K562 (cell line): Measurements from ENCODE around the gene TSPAN11. TPM values are rescaled to one million over a fixed set of nuclear protein-coding genes. Genes with fewer than 3 reads are reported as not detected.
A peak's percentile ranks its signal among the peaks of the same experiment; 100 is the strongest.

Source experiments
- ATAC-seq: fragments of 200-7000 bp; cut with Tn5 transposase; 3 replicates; pipeline ENCODE4 v1.9.1; 2020; ENCODE audit warnings: moderate library complexity
- BruUV-seq: library from RNA; stranded (reverse); fragments of 400-500 nt; replicated peaks from 2 replicates; lab custom pipeline; 2021; lab: Mats Ljungman, UMichigan
- CTCF ChIA-PET: fragments of 300-600 bp; formaldehyde crosslinking; extraction: SDS; loops from one replicate; lab custom pipeline; 2021; ENCODE audit warnings: low intra/inter-chr PET ratio; lab: Yijun Ruan, JAX
- POLR2A ChIA-PET: fragments of 300-600, 350-650 bp; sonication (Branson Sonifier 250); formaldehyde crosslinking; extraction: SDS; loops from one replicate; lab custom pipeline; 2021; ENCODE audit warnings: antibody characterized with exemption, inconsistent platforms; lab: Yijun Ruan, JAX
- DNase-seq, 4 experiments: peaks; one replicate each; pipeline versions ENCODE4 v3.0.0 to v3.0.0-alpha.2; 2011 to 2018; ENCODE audit warnings: low spot score in 3 of 4, mixed read lengths in 3 of 4; ENCODE audit errors: extremely low read depth in 1 of 4
- FAIRE-seq: peaks from 2 replicates; lab custom pipeline; 2011; peaks lifted over from hg19 to GRCh38; lab: Jason Lieb, UNC
- H2AFZ ChIP-seq: 2 replicates; pipeline ENCODE4 v1.6.0; 2011; ENCODE audit warnings: low read depth, low read length, control low read depth, inconsistent platforms
- H3K27ac ChIP-seq: fragments of 200-600 bp; 3 replicates; pipeline ENCODE4 v1.8.0; 2011; ENCODE audit warnings: low read depth, mild to moderate bottlenecking, control low read depth, inconsistent platforms, low read length, moderate library complexity, mixed read lengths; ENCODE audit errors: extremely low read depth
- H3K27me3 ChIP-seq, 2 experiments: fragments of 300-600 bp in 1 of 2; 2 replicates in 1 of 2; 3 replicates in 1 of 2; pipeline versions ENCODE4 v1.6.0 to v1.8.0; 2011; ENCODE audit warnings: inconsistent platforms in 2 of 2, low read length in 2 of 2, mild to moderate bottlenecking in 1 of 2, mixed read lengths in 1 of 2, moderate library complexity in 1 of 2; ENCODE audit not compliant: control insufficient read depth in 2 of 2, insufficient read depth in 2 of 2
- H3K36me3 ChIP-seq: fragments of 300-600 bp; 3 replicates; pipeline ENCODE4 v1.8.0; 2011; ENCODE audit warnings: mild to moderate bottlenecking, low read length, inconsistent platforms; ENCODE audit not compliant: control insufficient read depth, insufficient read depth
- H3K4me1 ChIP-seq, 2 experiments: fragments of 200-600 bp in 1 of 2; replicated peaks in 1 of 2; 2 replicates in 1 of 2; 3 replicates in 1 of 2; pipeline versions ENCODE4 v1.5.1 to v1.8.0; 2011; ENCODE audit warnings: inconsistent platforms in 2 of 2, low read length in 2 of 2, mild to moderate bottlenecking in 1 of 2, mixed read lengths in 1 of 2, moderate library complexity in 1 of 2; ENCODE audit not compliant: control insufficient read depth in 2 of 2, insufficient read depth in 2 of 2
- H3K4me2 ChIP-seq: 2 replicates; pipeline ENCODE4 v1.6.1; 2011; ENCODE audit warnings: low read length, control low read depth, inconsistent platforms, mixed read lengths; ENCODE audit not compliant: insufficient read depth
- H3K4me3 ChIP-seq: fragments of 200-600 bp; sonication (generic), shearing (Covaris generic); 2 replicates; pipeline ENCODE4 v1.5.1; 2016; ENCODE audit warnings: control low read depth, inconsistent platforms
- H3K79me2 ChIP-seq: fragments of 200-600 bp; 3 replicates; pipeline ENCODE4 v1.8.0; 2011; ENCODE audit warnings: low read length, inconsistent platforms; ENCODE audit not compliant: control insufficient read depth, insufficient read depth
- H3K9ac ChIP-seq, 2 experiments: 2 replicates each; pipeline versions ENCODE4 v1.6.0 to v1.6.1; 2011; ENCODE audit warnings: low read depth in 2 of 2, low read length in 2 of 2, control low read depth in 1 of 2, inconsistent platforms in 1 of 2, mild to moderate bottlenecking in 1 of 2, mixed read lengths in 1 of 2; ENCODE audit not compliant: insufficient read depth in 1 of 2
- H3K9me1 ChIP-seq: one replicate; pipeline ENCODE4 v1.6.0; 2011; ENCODE audit warnings: inconsistent platforms, mild to moderate bottlenecking, low read length, moderate library complexity; ENCODE audit not compliant: control insufficient read depth, insufficient read depth
- H3K9me3 ChIP-seq: replicated peaks from 2 replicates; pipeline ENCODE4 v1.5.1; 2011; ENCODE audit warnings: low read depth, low read length, inconsistent platforms; ENCODE audit not compliant: control insufficient read depth, insufficient read depth
- H4K20me1 ChIP-seq: replicated peaks from 2 replicates; pipeline ENCODE4 v1.6.1; 2011; ENCODE audit warnings: low read length, inconsistent platforms, mixed read lengths; ENCODE audit not compliant: control insufficient read depth, insufficient read depth
- HDAC6 ChIP-seq: IDR thresholded peaks from 2 replicates; pipeline ENCODE4 v1.6.1; 2012; ENCODE audit warnings: low read depth, mild to moderate bottlenecking, control low read depth, inconsistent platforms, low read length, moderate library complexity
- RAD21 ChIP-seq, 2 experiments: fragments of 250-450 bp in 1 of 2; fragments of 450-650 bp in 1 of 2; sonication (Bioruptor Pico) in 1 of 2; formaldehyde crosslinking in 1 of 2; IDR thresholded peaks in 1 of 2; conservative IDR thresholded peaks in 1 of 2; 2 replicates each; pipeline versions ENCODE4 v1.4.0 to v1.8.0; 2020 to 2022; ENCODE audit warnings: mild to moderate bottlenecking in 2 of 2, moderate library complexity in 1 of 2
- REST ChIP-seq, 2 experiments: fragments of 450-650 bp; formaldehyde crosslinking in 1 of 2; IDR thresholded peaks; 2 replicates each; pipeline versions ENCODE4 v1.4.0 to v1.6.1; 2014 to 2020; ENCODE audit warnings: mild to moderate bottlenecking in 2 of 2, borderline replicate concordance in 1 of 2, low read depth in 1 of 2
- WGBS: fragments of 100-300 bp; shearing (Covaris generic); methylation state at CpG from one replicate; pipeline ENCODE4 v1.1.6; 2016; ENCODE audit warnings: low coverage, mixed read lengths; ENCODE audit not compliant: insufficient coverage; ENCODE audit errors: missing lambda C conversion rate; 5-methylcytosine and 5-hydroxymethylcytosine counted together
- in situ Hi-C: fragments of 300-500 bp; cut with MboI; formaldehyde crosslinking; loops from 4 replicates; pipeline ENCODE4 v1.15.0; 2018; ENCODE audit warnings: inconsistent platforms, mixed read lengths
- intact Hi-C: fragments of 100-400 bp; cut with micrococcal nuclease; formaldehyde crosslinking; loops from 2 replicates; pipeline ENCODE4 v1.14.2; 2022
- polyA plus RNA-seq, 8 experiments: library from polyadenylated mRNA; depleted of rRNA in 4 of 8; stranded (reverse) in 5 of 8; unstranded in 3 of 8; fragments of >200 nt; fragmentation: Nextera tagmentation in 2 of 8; fragmentation: Illumina TruSeq in 1 of 8; extraction: Ambion mirVana in 2 of 8; extraction: Trizol in 1 of 8; gene quantifications; 2 replicates each; pipeline versions ENCODE4 v1.2.1 to v1.2.3, GENCODE V29; 2011 to 2014; ENCODE audit warnings: inconsistent platforms in 1 of 8, missing spikeins in 1 of 8
- total RNA-seq, 7 experiments: library from RNA; depleted of rRNA in 6 of 7; stranded (reverse); fragments of >200 nt in 6 of 7; fragmentation: Illumina TruSeq in 2 of 7; extraction: Trizol in 2 of 7; gene quantifications; 2 replicates each; pipeline versions ENCODE4 v1.2.1 to v1.2.3, GENCODE V29; 2011 to 2021; ENCODE audit warnings: low replicate concordance in 1 of 7

Gene TSPAN11
- total and polyA plus RNA-seq, 9 of the 15 experiments (the other 6 are each of a cell fraction or from before 2014, with no cell fraction given), result not detected

GRCh38 chr12:30982413-30982812, 55.9 kb downstream of the TSPAN11 start:
- Histone ChIP-seq H3K27me3 (peaks cover 32 to 84% of the 10 kb centered on the region in 2 experiments; a peak in 4 of 5 replicates), H3K4me1 (no peaks in the 10 kb centered on the region), H3K9ac (no peak overlapping the region), H3K9me3 (no peaks in the 10 kb centered on the region), H3K4me2 (no peak overlapping the region), H3K27ac (no peak overlapping the region), H2AFZ (no peak overlapping the region), H3K79me2 (no peaks in the 10 kb centered on the region), H3K36me3 (no peaks in the 10 kb centered on the region), H3K4me3 (no peak overlapping the region), H4K20me1 (peaks cover 4% of the 10 kb centered on the region; the same call in 1 of the 2 replicates), H3K9me1 (no peaks in the 10 kb centered on the region)
- DNase-seq (no peak), FAIRE-seq (no peak), ATAC-seq (no peak)
- CTCF ChIA-PET, result no interaction called here
- TF ChIP-seq HDAC6, result no peak
- WGBS, result 0% methylated on average over 10 of the region's 12 CpGs
- in situ Hi-C loops, result no loop called here
- intact Hi-C loops, result no loop called here
- BruUV-seq, result no TSS peak
- POLR2A ChIA-PET, result interaction anchor here (0.6 kb wide), 1 partner anchor 39 kb away, joined by 3 read pairs; no protein-coding TSS in a partner anchor

DNA sequence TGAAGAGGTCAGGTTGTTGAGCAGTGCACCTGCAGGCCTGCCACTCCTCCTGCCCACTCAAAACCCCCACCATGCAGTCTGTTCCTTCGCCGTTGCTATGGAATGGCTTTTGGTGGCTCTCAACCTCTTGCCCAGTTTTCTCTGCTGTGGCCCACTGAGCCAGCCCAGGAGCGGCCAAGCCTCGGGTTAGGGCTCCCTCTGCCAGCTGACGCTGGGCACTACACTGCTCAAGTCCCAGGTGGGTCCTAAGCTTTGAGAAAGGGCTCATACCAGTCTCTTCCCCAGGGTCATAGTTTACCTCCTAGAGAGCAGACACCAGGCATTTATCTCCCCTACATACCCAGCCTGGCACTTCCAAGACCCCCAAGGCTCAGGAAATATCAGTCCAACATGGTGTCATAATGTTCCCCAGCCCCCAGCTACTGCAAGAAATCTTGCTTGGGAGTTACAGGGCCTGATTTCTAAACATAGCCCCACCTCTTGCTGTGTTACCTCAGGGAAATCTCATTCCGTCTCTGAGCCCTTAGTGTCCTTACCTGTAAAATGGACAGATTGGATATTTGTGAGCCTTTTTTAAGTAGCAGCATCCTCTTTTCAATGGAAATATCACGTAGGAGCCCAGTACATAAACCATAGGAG, 59.4 kb downstream of the TSPAN11 start:
- ChIA-PET CTCF (interaction anchor here (1.0 kb wide), 1 partner anchor 138 kb away, joined by 4 read pairs; no protein-coding TSS in a partner anchor), POLR2A (interaction anchor here (0.6 kb wide), 1 partner anchor 26 kb away, joined by 3 read pairs; no protein-coding TSS in a partner anchor)
- no peaks in the 10 kb centered on the region for H3K36me3 ChIP-seq
- WGBS, result 0% methylated on average over 7 of the region's 7 CpGs
- in situ Hi-C loops, result no loop called here
- H2AFZ ChIP-seq, result no peak overlapping the region
- ATAC-seq (peak; percentile 74), DNase-seq (peak; percentile 30 to 46 (median 38)), FAIRE-seq (no peak)
- no peaks in the 10 kb centered on the region for H3K79me2 ChIP-seq
- peaks cover 11 to 81% of the 10 kb centered on the region in 2 experiments; a peak in 4 of 5 replicates for H3K27me3 ChIP-seq
- no peaks in the 10 kb centered on the region for H3K9me3 ChIP-seq
- H3K4me1 ChIP-seq, result no peaks in the 10 kb centered on the region
- no peaks in the 10 kb centered on the region for H3K9me1 ChIP-seq
- H3K4me2 ChIP-seq, result no peak overlapping the region
- no peak overlapping the region for H3K4me3 ChIP-seq
- intact Hi-C loops, result loop anchor here (5.0 kb wide), 1 partner anchor 134 kb away; no protein-coding TSS in a partner anchor
- peaks cover 5% of the 10 kb centered on the region; the same call in 1 of the 2 replicates for H4K20me1 ChIP-seq
- BruUV-seq, result no TSS peak
- H3K27ac ChIP-seq, result no peak overlapping the region
- H3K9ac ChIP-seq, result no peak overlapping the region; a peak in 1 of 4 replicates
- TF ChIP-seq RAD21 (CRISPR knock-in tag; conservative IDR thresholded peaks at IDR 0.05 in 1 of 2, IDR thresholded peaks at IDR 0.05 in 1 of 2), result peak in 1 of 2 experiments; percentile 54; a peak in 1 of 4 replicates
- TF ChIP-seq REST (IDR thresholded peaks at IDR 0.05; ENCODE audit: borderline replicate concordance), result 0 out of 2 replicates have a peak, but pooled peaks have one; percentile 20
- TF ChIP-seq REST (CRISPR knock-in tag; IDR thresholded peaks at IDR 0.05; ENCODE audit: low read depth), result no peak
